ENCODE measurements around the gene AKAP12. TPM values are rescaled to one million over a fixed set of nuclear protein-coding genes. Genes with fewer than 3 reads are reported as not detected.

AKAP12 gene
- total and polyA plus RNA-seq, 2 donors from 2014 or later = 10.2 to 84.6 TPM

DNA sequence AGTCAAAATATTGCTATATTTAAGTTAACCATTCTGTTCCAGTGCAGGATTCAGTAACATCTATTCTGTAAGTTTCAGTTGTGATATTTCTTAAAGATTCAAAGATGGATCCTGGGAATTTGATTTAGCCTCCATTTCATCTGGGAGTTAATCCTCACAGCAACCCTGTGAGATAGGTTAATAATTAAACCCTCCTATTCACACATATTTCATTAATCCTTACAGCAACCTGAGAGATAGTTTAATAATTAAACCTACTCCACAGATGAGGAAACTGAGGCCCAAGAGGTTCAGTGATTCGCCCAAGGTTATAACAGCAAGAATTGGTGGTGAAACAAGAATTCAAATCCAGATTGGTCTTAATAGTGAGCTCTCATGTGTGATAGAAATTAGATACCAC, 162.5 kb downstream of the AKAP12 start:
- Histone ChIP-seq H3K27me3 (ENCODE audit: control insufficient read depth, insufficient read depth, low read length) (no peaks in the 10 kb centered on the region), H3K4me1 (ENCODE audit: control insufficient read depth in 2 of 3, insufficient read depth in 2 of 3, low read depth in 1 of 3, low read length in 3 of 3) (peaks cover 0 to 6% (median 5%) of the 10 kb centered on the region in 3 donors), H3K36me3 (ENCODE audit: control insufficient read depth in 2 of 3, insufficient read depth in 3 of 3, low read length in 3 of 3) (peaks cover 4 to 13% (median 6%) of the 10 kb centered on the region in 3 donors), H3K9me3 (ENCODE audit: control insufficient read depth in 2 of 3, insufficient read depth in 1 of 3, low read length in 3 of 3) (no peaks in the 10 kb centered on the region), H3K27ac (ENCODE audit: low read depth in 2 of 2, low read length in 2 of 2) (no peak overlapping the region), H3K9ac (ENCODE audit: low read length in 3 of 3) (no peak overlapping the region), H3K4me3 (ENCODE audit: low read length in 3 of 3) (no peak overlapping the region)
- DNase-seq = no peak
- intact Hi-C loops (cut with DNase I) = no loop called here
- no peak for FAIRE-seq
- TF ChIP-seq, protein P1, sequence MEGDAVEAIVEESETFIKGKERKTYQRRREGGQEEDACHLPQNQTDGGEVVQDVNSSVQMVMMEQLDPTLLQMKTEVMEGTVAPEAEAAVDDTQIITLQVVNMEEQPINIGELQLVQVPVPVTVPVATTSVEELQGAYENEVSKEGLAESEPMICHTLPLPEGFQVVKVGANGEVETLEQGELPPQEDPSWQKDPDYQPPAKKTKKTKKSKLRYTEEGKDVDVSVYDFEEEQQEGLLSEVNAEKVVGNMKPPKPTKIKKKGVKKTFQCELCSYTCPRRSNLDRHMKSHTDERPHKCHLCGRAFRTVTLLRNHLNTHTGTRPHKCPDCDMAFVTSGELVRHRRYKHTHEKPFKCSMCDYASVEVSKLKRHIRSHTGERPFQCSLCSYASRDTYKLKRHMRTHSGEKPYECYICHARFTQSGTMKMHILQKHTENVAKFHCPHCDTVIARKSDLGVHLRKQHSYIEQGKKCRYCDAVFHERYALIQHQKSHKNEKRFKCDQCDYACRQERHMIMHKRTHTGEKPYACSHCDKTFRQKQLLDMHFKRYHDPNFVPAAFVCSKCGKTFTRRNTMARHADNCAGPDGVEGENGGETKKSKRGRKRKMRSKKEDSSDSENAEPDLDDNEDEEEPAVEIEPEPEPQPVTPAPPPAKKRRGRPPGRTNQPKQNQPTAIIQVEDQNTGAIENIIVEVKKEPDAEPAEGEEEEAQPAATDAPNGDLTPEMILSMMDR (IDR thresholded peaks at IDR 0.05; ENCODE audit: borderline replicate concordance, extremely low read depth, insufficient read depth) = no peak

DNA sequence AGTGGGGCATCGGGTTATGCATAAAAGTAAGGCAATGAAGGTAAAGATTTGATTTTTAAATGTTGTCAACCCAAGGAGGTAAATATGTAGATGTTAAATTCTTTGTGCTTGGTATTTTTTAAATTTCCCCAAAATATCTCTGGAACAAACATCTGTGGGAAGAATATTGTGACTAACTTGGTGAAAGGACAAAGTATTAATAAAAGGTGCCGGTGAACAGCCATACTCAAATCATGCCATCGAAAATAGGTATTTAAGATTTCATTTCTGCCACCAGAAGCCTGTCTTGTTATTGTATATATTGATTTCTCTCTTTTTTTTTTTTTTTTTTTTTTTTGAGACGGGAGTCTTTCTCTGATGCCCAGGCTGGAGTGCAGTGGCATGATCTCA, 164.1 kb downstream of the AKAP12 start:
- H3K9me3 ChIP-seq (ENCODE audit: control insufficient read depth in 2 of 3, insufficient read depth in 1 of 3, low read length in 3 of 3) = no peaks in the 10 kb centered on the region
- TF ChIP-seq, protein P1 (IDR thresholded peaks at IDR 0.05; ENCODE audit: borderline replicate concordance, extremely low read depth, insufficient read depth) = no peak
- H3K4me1 ChIP-seq (ENCODE audit: control insufficient read depth in 2 of 3, insufficient read depth in 2 of 3, low read depth in 1 of 3, low read length in 3 of 3) = peaks cover 0 to 6% (median 3%) of the 10 kb centered on the region in 3 donors
- DNase-seq (no peak), FAIRE-seq (no peak)
- no peaks in the 10 kb centered on the region for H3K27me3 ChIP-seq (ENCODE audit: control insufficient read depth, insufficient read depth, low read length)
- H3K36me3 ChIP-seq (ENCODE audit: control insufficient read depth in 2 of 3, insufficient read depth in 3 of 3, low read length in 3 of 3) = peaks cover 2 to 13% (median 8%) of the 10 kb centered on the region in 3 donors
- intact Hi-C loops (cut with DNase I) = no loop called here
- no peak overlapping the region for H3K4me3 ChIP-seq (ENCODE audit: low read length in 3 of 3)
- no peak overlapping the region for H3K27ac ChIP-seq (ENCODE audit: low read depth in 2 of 2, low read length in 2 of 2)
- no peak overlapping the region for H3K9ac ChIP-seq (ENCODE audit: low read length in 3 of 3)

Other genes starting within 250 kb of the AKAP12 start
- 11.2 TPM for gene ZBTB2, start 151.6 kb downstream of the AKAP12 start, total RNA-seq
- gene ZBTB2, start 151.6 kb downstream of the AKAP12 start, polyA plus RNA-seq (ENCODE audit: insufficient read depth, low read depth, low replicate concordance) = 6.0 TPM
- gene RMND1, start 212.2 kb downstream of the AKAP12 start, total RNA-seq = 18.3 TPM
- gene RMND1, start 212.2 kb downstream of the AKAP12 start, polyA plus RNA-seq (ENCODE audit: insufficient read depth, low read depth, low replicate concordance) = 33.7 TPM

Measured in kidney (tissue), 14 donors.